Ovary (tissue), 9 donors: ENCODE results near the gene IGFBPL1. TPM values are rescaled to one million over a fixed set of nuclear protein-coding genes. Genes with fewer than 3 reads are reported as not detected.

Experiments
- DNase-seq, 5 donors: peaks; one replicate each; pipeline ENCODE4 v3.0.0-alpha.2; 2019 to 2020
- H3K27ac ChIP-seq, 2 donors: fragments of 200-600 bp; one replicate each; pipeline versions ENCODE4 v1.5.1 to v1.8.0; 2019 to 2022
- H3K27me3 ChIP-seq: fragments of 200-600 bp; one replicate; pipeline ENCODE4 v1.8.0; 2022
- H3K36me3 ChIP-seq: fragments of 200-600 bp; sonication (generic); one replicate; pipeline ENCODE4 v1.5.1; 2019
- H3K4me1 ChIP-seq: one replicate; pipeline ENCODE4 v1.8.1; 2013; ENCODE audit warnings: mild to moderate bottlenecking, moderate library complexity; ENCODE audit not compliant: insufficient read depth
- H3K4me3 ChIP-seq: fragments of 200-600 bp; sonication (generic); one replicate; pipeline ENCODE4 v1.5.1; 2017
- H3K9me3 ChIP-seq, 2 donors: fragments of 200-600 bp in 1 of 2; sonication (generic) in 1 of 2; one replicate each; pipeline versions ENCODE4 v1.5.1 to v1.8.1; 2013 to 2019; ENCODE audit warnings: mild to moderate bottlenecking in 1 of 2, moderate library complexity in 1 of 2
- EP300 ChIP-seq: sonication (generic); formaldehyde crosslinking; IDR thresholded peaks from one replicate; pipeline ENCODE4 v1.6.1; 2017; ENCODE audit warnings: antibody characterized with exemption
- POLR2A ChIP-seq: fragments of 450-650 bp; IDR thresholded peaks from one replicate; pipeline ENCODE4 v1.6.1; 2017; ENCODE audit warnings: antibody characterized with exemption, mild to moderate bottlenecking, moderate library complexity
- WGBS, 3 donors: extraction: QIAGEN DNeasy Blood & Tissue Kit in 1 of 3; methylation state at CpG; one replicate each; pipeline versions ENCODE4 v1.1.5 to v1.1.7; 2013 to 2017; 5-methylcytosine and 5-hydroxymethylcytosine counted together
- intact Hi-C, 4 donors: fragments of 100-400 bp; cut with DNase I; formaldehyde crosslinking; loops; one replicate each; pipeline versions ENCODE4 v1.11.0 to v1.15.1; 2022 to 2023
- polyA plus RNA-seq, 2 donors: library from polyadenylated mRNA; stranded (reverse); fragments of 200-250 nt in 1 of 2; fragments of 350-450 nt in 1 of 2; fragmentation: Illumina TruSeq in 1 of 2; extraction: RNeasy Lipid Tissue Mini Kit (QIAGEN cat#74804) in 1 of 2; gene quantifications; one replicate each; pipeline ENCODE4 v1.2.3, GENCODE V29; 2013 to 2014
- total RNA-seq, 7 donors: library from RNA; depleted of rRNA in 2 of 7; stranded (reverse); fragments of >200 nt in 2 of 7; fragmentation: NEBNext Ultra II Directional in 3 of 7; extraction: Animal tissue kit (Norgen Biotek cat#: 25700) in 3 of 7; gene quantifications; one replicate each; pipeline versions ENCODE4 v1.1.0 to v1.2.4, GENCODE V29; 2016 to 2023
- TF ChIP-seq, protein P1 (sequence below), 3 donors: fragments of 450-650 bp in 2 of 3; fragments of 200-600 bp in 1 of 3; IDR thresholded peaks; one replicate each; pipeline versions ENCODE4 v1.5.1 to v1.8.0; 2016 to 2022; ENCODE audit warnings: antibody characterized with exemption in 3 of 3, mild to moderate bottlenecking in 1 of 3
- donor health status: DM: no; HTN: no; CAD: no; lungs with moderate emphysema.
- donor health status: DM: no; HTN: no; CAD: no.
- donor health status: Bipolar disorder and iron deficiency.
- donor health status: DM: yes; HTN: yes; CAD: no.
- donor health status: DM: no; HTN: no; CAD: no.
- donor health status: DM: yes; HTN: yes; CAD: no.

Gene IGFBPL1
- total and polyA plus RNA-seq, 9 donors: 0.28 to 0.42 (median 0.31) TPM; not detected in 6

DNA sequence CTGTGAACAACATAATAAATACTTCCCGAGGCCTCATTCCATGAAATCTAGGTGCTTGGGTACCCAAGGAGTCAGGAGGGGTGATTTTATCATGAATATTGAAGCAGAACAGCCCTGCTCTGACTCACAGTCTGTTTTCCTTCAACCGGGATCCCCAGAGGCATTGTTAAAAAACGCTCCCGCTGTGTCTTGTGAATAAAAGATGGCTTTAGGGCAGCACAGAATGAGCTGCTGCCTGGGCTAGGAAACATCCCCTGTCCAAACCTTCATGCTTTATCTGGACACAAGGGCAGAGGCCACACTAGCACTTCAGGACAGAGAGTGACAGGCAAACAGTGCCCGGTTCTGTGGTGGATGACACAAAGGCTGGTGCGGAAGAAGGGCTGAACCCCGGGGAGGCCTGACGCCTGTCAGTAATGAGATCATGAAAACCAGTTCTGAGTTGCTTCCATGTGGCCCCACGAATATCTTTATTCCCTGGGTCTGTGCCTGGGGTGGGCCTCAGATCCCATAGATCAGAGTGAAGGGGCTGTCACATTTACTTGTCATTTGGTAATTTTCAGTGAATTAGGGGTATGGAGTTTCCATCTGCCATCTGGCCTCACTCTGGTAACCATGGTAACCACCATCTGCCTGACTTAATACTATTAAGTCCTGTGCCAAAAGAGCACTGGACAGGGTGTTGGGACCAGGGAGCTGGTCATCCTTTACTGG, 2.6 kb downstream of the IGFBPL1 start:
- H3K9me3 ChIP-seq: no peaks in the 10 kb centered on the region
- WGBS, 3 donors: 53 to 60% (median 55%) methylated on average over 9 of the region's 9 CpGs
- H3K27ac ChIP-seq: no peak overlapping the region
- H3K36me3 ChIP-seq: no peaks in the 10 kb centered on the region
- no peak for DNase-seq
- no peak overlapping the region for H3K4me3 ChIP-seq
- no peaks in the 10 kb centered on the region for H3K4me1 ChIP-seq
- TF ChIP-seq EP300 (no peak), POLR2A (no peak)
- TF ChIP-seq, protein P1, sequence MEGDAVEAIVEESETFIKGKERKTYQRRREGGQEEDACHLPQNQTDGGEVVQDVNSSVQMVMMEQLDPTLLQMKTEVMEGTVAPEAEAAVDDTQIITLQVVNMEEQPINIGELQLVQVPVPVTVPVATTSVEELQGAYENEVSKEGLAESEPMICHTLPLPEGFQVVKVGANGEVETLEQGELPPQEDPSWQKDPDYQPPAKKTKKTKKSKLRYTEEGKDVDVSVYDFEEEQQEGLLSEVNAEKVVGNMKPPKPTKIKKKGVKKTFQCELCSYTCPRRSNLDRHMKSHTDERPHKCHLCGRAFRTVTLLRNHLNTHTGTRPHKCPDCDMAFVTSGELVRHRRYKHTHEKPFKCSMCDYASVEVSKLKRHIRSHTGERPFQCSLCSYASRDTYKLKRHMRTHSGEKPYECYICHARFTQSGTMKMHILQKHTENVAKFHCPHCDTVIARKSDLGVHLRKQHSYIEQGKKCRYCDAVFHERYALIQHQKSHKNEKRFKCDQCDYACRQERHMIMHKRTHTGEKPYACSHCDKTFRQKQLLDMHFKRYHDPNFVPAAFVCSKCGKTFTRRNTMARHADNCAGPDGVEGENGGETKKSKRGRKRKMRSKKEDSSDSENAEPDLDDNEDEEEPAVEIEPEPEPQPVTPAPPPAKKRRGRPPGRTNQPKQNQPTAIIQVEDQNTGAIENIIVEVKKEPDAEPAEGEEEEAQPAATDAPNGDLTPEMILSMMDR (IDR thresholded peaks at IDR 0.05): no peak
- no peaks in the 10 kb centered on the region for H3K27me3 ChIP-seq
- intact Hi-C loops: no loop called here

DNA sequence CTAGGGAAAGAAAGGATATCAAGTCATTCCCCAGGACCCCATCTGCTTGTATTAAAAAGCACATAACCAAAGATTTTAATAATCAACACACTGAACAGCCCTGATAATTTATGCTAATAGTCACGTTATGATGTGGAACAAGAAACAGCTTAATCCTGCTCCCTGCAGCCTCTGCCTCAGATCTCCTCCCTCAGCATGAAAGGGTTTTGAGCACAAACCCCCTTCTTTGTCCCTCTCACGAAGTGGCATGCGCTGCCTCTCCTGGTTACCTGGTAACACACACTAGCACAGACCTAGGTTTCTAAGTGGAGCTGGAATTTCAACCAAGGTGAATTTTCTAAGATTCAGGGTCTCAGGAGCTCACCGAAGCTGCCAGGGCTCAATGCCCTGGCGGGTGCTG, 5.1 kb downstream of the IGFBPL1 start:
- 62 to 72% (median 68%) methylated on average over 5 of the region's 5 CpGs for WGBS, 3 donors
- no peak overlapping the region for H3K27ac ChIP-seq
- H3K9me3 ChIP-seq: no peaks in the 10 kb centered on the region
- TF ChIP-seq POLR2A: no peak
- TF ChIP-seq EP300: no peak
- TF ChIP-seq, protein P1 (IDR thresholded peaks at IDR 0.05): no peak
- H3K4me1 ChIP-seq: no peaks in the 10 kb centered on the region
- no peaks in the 10 kb centered on the region for H3K27me3 ChIP-seq
- H3K4me3 ChIP-seq: no peak overlapping the region
- no peak for DNase-seq
- H3K36me3 ChIP-seq: no peaks in the 10 kb centered on the region
- intact Hi-C loops: loop anchor here in 2 of 4 donors (10.0 kb wide), 2 partner anchors 54 to 324 kb away; no protein-coding TSS in a partner anchor

DNA sequence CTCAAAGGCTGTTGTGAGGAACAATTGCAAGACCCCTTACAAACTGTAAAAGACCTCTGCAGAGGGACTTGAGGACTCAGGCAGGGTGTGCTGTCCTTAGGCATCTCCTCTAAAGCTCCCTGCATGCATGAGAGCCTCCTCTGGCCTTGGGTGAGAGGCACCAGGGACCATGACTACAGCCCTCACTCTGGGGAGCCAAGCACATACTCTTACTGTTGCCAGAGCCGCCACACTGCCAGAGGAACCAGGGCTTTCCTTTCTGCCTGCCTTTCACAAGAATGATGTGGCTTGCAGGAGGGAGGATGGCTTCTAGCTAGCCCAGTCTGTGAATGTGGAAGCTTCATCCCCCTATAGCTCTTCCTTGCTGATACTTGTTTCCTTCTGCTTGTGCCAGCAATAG, 5.9 kb downstream of the IGFBPL1 start:
- H3K36me3 ChIP-seq: no peaks in the 10 kb centered on the region
- no peaks in the 10 kb centered on the region for H3K4me1 ChIP-seq
- H3K9me3 ChIP-seq: no peaks in the 10 kb centered on the region
- H3K27me3 ChIP-seq: no peaks in the 10 kb centered on the region
- H3K27ac ChIP-seq: no peak overlapping the region
- WGBS, 3 donors: 75 to 91% (median 76%) methylated on average over 1 of the region's 1 CpG
- TF ChIP-seq, protein P1 (IDR thresholded peaks at IDR 0.05): no peak
- TF ChIP-seq POLR2A (no peak), EP300 (no peak)
- H3K4me3 ChIP-seq: no peak overlapping the region
- intact Hi-C loops: loop anchor here in 2 of 4 donors (10.0 kb wide), 2 partner anchors 54 to 324 kb away; no protein-coding TSS in a partner anchor
- DNase-seq: no peak

DNA sequence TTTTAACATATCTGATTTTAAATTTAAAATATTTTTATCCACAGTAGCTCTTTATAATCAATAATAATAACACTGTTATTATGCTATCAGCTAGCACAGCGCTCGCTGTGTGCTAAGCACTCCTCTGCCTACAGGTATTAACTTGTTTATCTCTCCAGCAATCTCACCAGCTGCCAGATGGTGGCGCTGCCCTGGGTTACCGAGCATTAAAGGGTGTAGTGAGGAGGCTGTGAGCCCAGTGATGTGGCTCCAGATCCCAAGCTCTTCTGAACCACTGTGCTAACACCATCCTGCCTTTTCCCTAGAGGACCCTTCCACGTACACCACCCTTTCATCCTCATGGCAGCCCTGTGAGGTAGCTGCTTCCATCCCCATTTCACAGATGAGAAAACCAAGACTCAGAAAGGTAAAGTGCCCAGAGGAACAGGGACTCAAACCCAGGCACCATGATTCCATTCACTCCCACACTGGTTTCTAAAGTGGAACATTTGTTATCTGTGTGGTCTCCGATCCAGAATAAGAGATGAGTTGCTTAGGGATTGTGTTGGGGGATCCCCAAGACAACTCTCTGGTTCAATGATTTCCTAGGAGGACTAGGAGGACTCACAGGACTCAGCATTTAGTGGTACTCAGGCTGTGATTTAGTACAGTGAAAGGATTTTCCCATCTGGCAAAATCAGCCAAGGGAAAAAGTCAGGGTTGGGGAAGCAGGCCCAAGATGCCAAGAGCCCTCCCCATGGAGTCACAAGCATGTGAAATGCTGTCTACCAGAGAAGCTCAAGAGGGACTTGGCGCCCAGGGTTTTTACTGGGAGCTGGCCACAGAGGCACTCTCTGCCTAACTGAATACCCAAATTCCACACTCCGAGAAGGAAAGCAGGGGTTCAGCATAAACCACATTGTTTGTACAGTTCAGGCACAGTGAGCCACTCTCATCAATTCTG, 7.0 kb downstream of the IGFBPL1 start:
- H3K9me3 ChIP-seq: no peaks in the 10 kb centered on the region
- intact Hi-C loops: loop anchor here in 2 of 4 donors (10.0 kb wide), 2 partner anchors 52 to 322 kb away; no protein-coding TSS in a partner anchor
- H3K4me1 ChIP-seq: no peaks in the 10 kb centered on the region
- no peaks in the 10 kb centered on the region for H3K27me3 ChIP-seq
- no peak overlapping the region for H3K4me3 ChIP-seq
- TF ChIP-seq, protein P1 (IDR thresholded peaks at IDR 0.05): no peak
- TF ChIP-seq EP300 (no peak), POLR2A (no peak)
- no peak overlapping the region for H3K27ac ChIP-seq
- no peak for DNase-seq
- 70 to 71% (median 70%) methylated on average over 8 of the region's 8 CpGs for WGBS, 3 donors
- H3K36me3 ChIP-seq: no peaks in the 10 kb centered on the region
